SU-DHL-6 (cell line): Measurements from ENCODE around the gene TMCC3.
"Not testable (repeated sequence)": the region's sequence is repeated elsewhere in the genome, so short reads cannot be mapped to it uniquely, and the experiment has no call there.

Experiments
- H2AFZ ChIP-seq: fragments of 200-600 bp; sonication (generic); 2 replicates; pipeline ENCODE4 v1.6.1; 2014; ENCODE audit warnings: low read depth, mild to moderate bottlenecking, moderate library complexity, mixed read lengths, antibody characterized with exemption, low read length; ENCODE audit not compliant: severe bottlenecking
- H3F3A ChIP-seq: fragments of 200-600 bp; shearing (Covaris generic); 2 replicates; pipeline ENCODE4 v1.6.0; 2016; ENCODE audit warnings: antibody characterized with exemption, mild to moderate bottlenecking; ENCODE audit not compliant: insufficient read depth
- H3K27ac ChIP-seq: fragments of 200-600 bp; sonication (generic); 2 replicates; pipeline ENCODE4 v1.5.1; 2016; ENCODE audit warnings: low read depth, mild to moderate bottlenecking, low read length, moderate library complexity, mixed read lengths
- H3K27me3 ChIP-seq: fragments of 200-600 bp; sonication (generic), shearing (Covaris generic); 2 replicates; pipeline ENCODE4 v1.6.0; 2014; ENCODE audit warnings: mild to moderate bottlenecking, low read length
- H3K36me3 ChIP-seq: fragments of 200-600 bp; sonication (generic); 2 replicates; pipeline ENCODE4 v1.6.1; 2014; ENCODE audit warnings: mild to moderate bottlenecking, low read length, mixed read lengths
- H3K4me2 ChIP-seq: fragments of 300-600, 200-600 bp; shearing (Covaris generic), sonication (generic); 2 replicates; pipeline ENCODE4 v1.6.0; 2014; ENCODE audit warnings: low read length, low read depth, mild to moderate bottlenecking; ENCODE audit not compliant: poor library complexity, severe bottlenecking
- H3K4me3 ChIP-seq: fragments of 200-600 bp; sonication (generic); 2 replicates; pipeline ENCODE4 v1.5.1; 2014; ENCODE audit warnings: antibody characterized with exemption, low read length, mild to moderate bottlenecking, mixed read lengths; ENCODE audit not compliant: insufficient read depth, poor library complexity, severe bottlenecking
- H3K79me2 ChIP-seq: fragments of 200-600 bp; sonication (generic); 2 replicates; pipeline ENCODE4 v1.6.1; 2014; ENCODE audit warnings: mild to moderate bottlenecking, low read length, moderate library complexity; ENCODE audit not compliant: insufficient read depth
- H3K9ac ChIP-seq: fragments of 200-600 bp; sonication (generic); 2 replicates; pipeline ENCODE4 v1.7.0; 2014; ENCODE audit warnings: mild to moderate bottlenecking, low read length
- H3K9me2 ChIP-seq: fragments of 200-600 bp; sonication (generic); replicated peaks from 2 replicates; pipeline ENCODE4 v1.6.1; 2014; ENCODE audit warnings: low read length; ENCODE audit not compliant: insufficient read depth
- H3K9me3 ChIP-seq: fragments of 200-600 bp; sonication (generic); 2 replicates; pipeline ENCODE4 v1.6.1; 2014; ENCODE audit warnings: low read length, mixed read lengths; ENCODE audit not compliant: insufficient read depth
- H4K20me1 ChIP-seq: fragments of 200-600 bp; sonication (generic); 2 replicates; pipeline ENCODE4 v1.6.1; 2014; ENCODE audit warnings: low read depth, mild to moderate bottlenecking, antibody characterized with exemption, low read length, moderate library complexity, mixed read lengths
- EZH2phosphoT487 ChIP-seq: fragments of 200-600 bp; sonication (generic), shearing (Covaris generic); conservative IDR thresholded peaks from 2 replicates; pipeline ENCODE4 v1.6.1; 2018; ENCODE audit warnings: mild to moderate bottlenecking, antibody characterized with exemption, low read length, moderate library complexity, mixed read lengths
- TF ChIP-seq, protein P1 (sequence below): fragments of 200-600 bp; sonication (generic); IDR thresholded peaks from one replicate; pipeline ENCODE4 v1.5.1; 2017; ENCODE audit warnings: antibody characterized with exemption, mild to moderate bottlenecking, low read length, moderate library complexity; ENCODE audit not compliant: insufficient read depth, poor library complexity, severe bottlenecking

TMCC3 gene

DNA sequence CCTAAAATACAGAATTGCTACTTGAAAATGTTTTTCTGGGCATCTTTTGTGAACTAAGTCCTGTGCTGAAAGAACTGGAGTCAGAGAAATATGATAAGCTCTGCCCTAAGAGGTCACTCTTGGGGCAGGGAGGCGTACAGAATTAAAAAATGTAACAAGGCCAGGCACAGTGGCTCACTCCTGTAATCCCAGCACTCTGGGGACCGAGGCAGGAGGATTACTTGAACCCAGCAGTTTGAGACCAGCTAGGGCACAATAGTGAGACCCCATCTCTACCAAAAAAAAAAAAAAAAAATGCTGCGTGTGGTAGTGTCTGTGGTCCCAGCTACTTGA is 46.0 kb downstream of the TMCC3 start:
- H3K9ac ChIP-seq: no peak overlapping the region

DNA sequence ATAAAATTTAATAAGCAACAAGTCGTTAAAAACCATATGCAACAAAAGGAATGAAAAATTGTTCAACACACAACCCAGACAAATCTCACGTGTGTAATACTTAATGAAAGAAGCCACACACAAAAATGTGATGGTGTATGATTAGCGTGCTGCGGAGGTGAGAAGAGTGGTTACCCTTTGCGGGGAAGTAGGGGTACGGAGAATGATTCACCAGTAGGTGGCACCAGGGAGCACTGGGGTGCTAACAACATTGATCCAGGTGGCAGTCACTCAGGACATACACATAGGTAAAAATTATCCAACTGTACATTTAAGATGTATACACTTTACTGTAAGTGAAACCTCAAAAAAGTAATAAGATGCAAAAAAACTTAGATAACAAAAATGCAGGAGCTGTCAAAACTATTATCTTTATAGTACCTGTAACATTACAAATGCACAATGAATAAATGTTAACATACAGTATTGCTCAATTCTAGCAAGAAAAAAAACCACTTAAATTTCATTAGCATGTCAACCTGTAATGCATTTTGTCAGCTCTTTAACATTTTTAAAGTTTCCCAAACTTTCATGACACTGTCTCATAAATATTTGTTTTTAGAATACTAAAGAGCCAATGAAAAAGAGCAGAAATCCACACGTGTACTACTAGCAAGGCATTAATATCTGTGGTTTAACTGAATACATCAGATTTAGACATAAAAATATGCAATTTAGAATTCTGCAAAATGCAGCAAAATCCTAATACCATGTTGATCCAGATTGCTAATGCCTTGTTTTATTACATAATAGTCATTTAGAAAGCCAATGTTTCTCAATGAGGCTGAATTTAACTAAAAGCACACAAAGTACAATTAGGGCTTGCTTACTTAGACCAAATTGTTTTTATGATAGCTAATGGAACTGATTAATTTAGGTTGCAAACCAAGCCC is 46.7 kb downstream of the TMCC3 start:
- Histone ChIP-seq H3K36me3 (no peaks in the 10 kb centered on the region), H3K4me2 (no peak overlapping the region), H3K79me2 (no peaks in the 10 kb centered on the region), H3K27ac (no peak overlapping the region), H3K4me3 (no peak overlapping the region), H4K20me1 (no peaks in the 10 kb centered on the region), H3K9ac (no peak overlapping the region), H3K27me3 (no peaks in the 10 kb centered on the region), H3K9me3 (no peaks in the 10 kb centered on the region), H2AFZ (no peak overlapping the region), H3F3A (no peaks in the 10 kb centered on the region), H3K9me2 (no peaks in the 10 kb centered on the region)
- TF ChIP-seq, protein P1, sequence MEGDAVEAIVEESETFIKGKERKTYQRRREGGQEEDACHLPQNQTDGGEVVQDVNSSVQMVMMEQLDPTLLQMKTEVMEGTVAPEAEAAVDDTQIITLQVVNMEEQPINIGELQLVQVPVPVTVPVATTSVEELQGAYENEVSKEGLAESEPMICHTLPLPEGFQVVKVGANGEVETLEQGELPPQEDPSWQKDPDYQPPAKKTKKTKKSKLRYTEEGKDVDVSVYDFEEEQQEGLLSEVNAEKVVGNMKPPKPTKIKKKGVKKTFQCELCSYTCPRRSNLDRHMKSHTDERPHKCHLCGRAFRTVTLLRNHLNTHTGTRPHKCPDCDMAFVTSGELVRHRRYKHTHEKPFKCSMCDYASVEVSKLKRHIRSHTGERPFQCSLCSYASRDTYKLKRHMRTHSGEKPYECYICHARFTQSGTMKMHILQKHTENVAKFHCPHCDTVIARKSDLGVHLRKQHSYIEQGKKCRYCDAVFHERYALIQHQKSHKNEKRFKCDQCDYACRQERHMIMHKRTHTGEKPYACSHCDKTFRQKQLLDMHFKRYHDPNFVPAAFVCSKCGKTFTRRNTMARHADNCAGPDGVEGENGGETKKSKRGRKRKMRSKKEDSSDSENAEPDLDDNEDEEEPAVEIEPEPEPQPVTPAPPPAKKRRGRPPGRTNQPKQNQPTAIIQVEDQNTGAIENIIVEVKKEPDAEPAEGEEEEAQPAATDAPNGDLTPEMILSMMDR: peak; percentile 82
- TF ChIP-seq EZH2phosphoT487: no peak

More for the DNA sequence above, 46.0 kb downstream of the TMCC3 start:
- H3F3A ChIP-seq: no peaks in the 10 kb centered on the region
- H4K20me1 ChIP-seq: no peaks in the 10 kb centered on the region
- no peak overlapping the region for H3K27ac ChIP-seq
- no peaks in the 10 kb centered on the region for H3K36me3 ChIP-seq
- no peak overlapping the region for H2AFZ ChIP-seq
- H3K9me3 ChIP-seq: no peaks in the 10 kb centered on the region
- no peaks in the 10 kb centered on the region for H3K79me2 ChIP-seq
- no peaks in the 10 kb centered on the region for H3K27me3 ChIP-seq
- H3K4me2 ChIP-seq: no peak overlapping the region
- H3K9me2 ChIP-seq: no peaks in the 10 kb centered on the region
- TF ChIP-seq, protein P1: no peak
- no peak for TF ChIP-seq EZH2phosphoT487
- H3K4me3 ChIP-seq: no peak overlapping the region

DNA sequence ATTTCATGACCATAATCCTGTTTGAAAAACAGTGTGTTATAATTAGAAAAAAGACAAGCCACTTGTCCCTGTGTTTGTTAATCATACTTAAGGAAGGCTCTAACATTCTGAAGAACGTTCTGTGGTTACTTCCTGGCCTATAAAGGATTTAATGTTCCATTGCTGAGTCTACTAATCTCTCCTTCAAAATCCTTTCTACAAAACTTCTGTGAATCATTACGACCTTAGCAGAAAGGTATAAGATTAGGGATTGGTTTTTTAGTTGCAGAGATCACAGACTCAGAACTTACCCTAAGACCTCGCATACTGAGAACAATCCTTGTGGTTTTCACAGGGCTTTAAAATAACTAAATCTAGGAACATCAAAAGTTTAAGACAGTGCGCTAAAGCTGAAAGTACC is 48.3 kb downstream of the TMCC3 start:
- Histone ChIP-seq H3K4me2 (no peak overlapping the region), H3F3A (no peaks in the 10 kb centered on the region), H3K9me3 (no peaks in the 10 kb centered on the region), H3K36me3 (no peaks in the 10 kb centered on the region), H3K27ac (no peak overlapping the region), H3K4me3 (no peak overlapping the region), H3K79me2 (no peaks in the 10 kb centered on the region), H2AFZ (no peak overlapping the region), H4K20me1 (no peaks in the 10 kb centered on the region), H3K9me2 (no peaks in the 10 kb centered on the region), H3K27me3 (no peaks in the 10 kb centered on the region), H3K9ac (no peak overlapping the region)
- TF ChIP-seq EZH2phosphoT487: no peak
- TF ChIP-seq, protein P1: no peak

DNA sequence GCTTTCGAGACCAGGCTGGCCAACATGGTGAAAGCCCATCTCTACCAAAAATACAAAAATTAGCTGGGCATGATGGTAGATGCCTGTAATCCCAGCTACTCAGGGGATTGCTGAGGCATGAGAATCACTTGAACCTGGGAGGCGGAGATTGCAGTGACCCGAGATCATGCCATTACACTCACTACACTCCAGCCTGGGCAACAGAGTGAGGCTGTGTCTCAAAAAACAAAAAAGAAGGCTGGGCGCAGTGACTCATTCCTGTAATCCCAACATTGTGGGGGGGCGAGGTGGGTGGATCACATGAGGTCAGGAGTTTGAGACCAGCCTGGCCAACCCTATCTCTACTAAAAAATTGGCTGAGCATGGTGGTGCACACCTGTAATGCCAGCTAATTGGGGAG is 49.0 kb downstream of the TMCC3 start:
- not testable (repeated sequence) for H3F3A ChIP-seq, H3K79me2 ChIP-seq, H3K36me3 ChIP-seq, H3K4me2 ChIP-seq, H4K20me1 ChIP-seq, H3K9me3 ChIP-seq, H3K9ac ChIP-seq, H3K27ac ChIP-seq, H2AFZ ChIP-seq, H3K4me3 ChIP-seq, H3K27me3 ChIP-seq, H3K9me2 ChIP-seq
